ENCODE results near the gene PARP6.
A peak's percentile ranks its signal among the peaks of the same experiment; 100 is the strongest.

PARP6 gene

DNA sequence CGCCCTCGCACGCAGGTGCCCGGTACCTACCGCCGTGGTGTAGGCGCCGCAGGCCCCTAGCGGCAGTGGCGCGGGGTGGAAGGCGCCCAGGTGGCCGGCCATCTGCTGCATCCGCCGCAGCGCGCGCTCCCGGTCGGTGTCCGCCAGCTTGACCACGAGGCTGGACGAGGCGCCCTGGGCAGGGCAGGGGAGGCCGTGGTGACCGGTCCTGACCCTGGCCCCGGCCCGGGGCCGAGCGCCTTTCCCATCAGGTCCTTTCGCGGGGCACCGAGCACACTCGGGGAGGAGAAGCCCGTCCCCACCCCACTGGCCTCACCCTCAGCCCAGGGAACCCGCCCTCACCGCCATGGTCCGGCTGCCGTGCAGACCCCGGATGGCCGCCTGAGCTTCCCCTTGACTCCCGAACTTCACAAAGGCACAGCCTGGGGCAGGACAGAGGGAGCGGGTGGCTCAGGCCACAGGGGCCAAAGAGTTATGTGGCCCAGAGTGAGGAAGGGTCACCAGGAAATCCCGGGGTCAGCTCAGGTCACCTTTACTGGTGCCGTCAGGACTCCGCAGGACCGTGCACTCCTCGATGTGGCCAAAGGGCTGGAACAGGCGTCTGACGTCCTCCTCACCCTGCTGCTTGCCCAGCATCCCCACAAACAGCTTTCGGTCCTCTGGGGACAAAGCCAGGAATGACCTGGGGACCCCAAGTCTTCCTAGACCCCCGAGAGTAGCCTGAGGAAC, 17.4 kb upstream of the PARP6 start:
- Histone ChIP-seq H3F3A (ENCODE audit: insufficient read depth) (no peaks in the 10 kb centered on the region), H2AFZ (ENCODE audit: low read depth, low read length, severe bottlenecking) (no peak overlapping the region), H4K20me1 (ENCODE audit: low read depth, low read length) (no peaks in the 10 kb centered on the region), H3K36me3 (ENCODE audit: low read length) (no peaks in the 10 kb centered on the region), H3K9ac (ENCODE audit: low read length) (no peak overlapping the region), H3K9me3 (ENCODE audit: insufficient read depth, low read length) (no peaks in the 10 kb centered on the region), H3K79me2 (ENCODE audit: insufficient read depth, low read length) (no peaks in the 10 kb centered on the region), H3K4me3 (ENCODE audit: insufficient read depth, low read length, poor library complexity, severe bottlenecking) (no peak overlapping the region), H3K9me2 (replicated peaks; ENCODE audit: insufficient read depth, low read length) (no peaks in the 10 kb centered on the region), H3K4me2 (ENCODE audit: low read depth, low read length, poor library complexity, severe bottlenecking) (no peak overlapping the region), H3K27me3 (ENCODE audit: low read length) (no peaks in the 10 kb centered on the region), H3K27ac (ENCODE audit: low read depth, low read length) (no peak overlapping the region)
- TF ChIP-seq, protein P1, sequence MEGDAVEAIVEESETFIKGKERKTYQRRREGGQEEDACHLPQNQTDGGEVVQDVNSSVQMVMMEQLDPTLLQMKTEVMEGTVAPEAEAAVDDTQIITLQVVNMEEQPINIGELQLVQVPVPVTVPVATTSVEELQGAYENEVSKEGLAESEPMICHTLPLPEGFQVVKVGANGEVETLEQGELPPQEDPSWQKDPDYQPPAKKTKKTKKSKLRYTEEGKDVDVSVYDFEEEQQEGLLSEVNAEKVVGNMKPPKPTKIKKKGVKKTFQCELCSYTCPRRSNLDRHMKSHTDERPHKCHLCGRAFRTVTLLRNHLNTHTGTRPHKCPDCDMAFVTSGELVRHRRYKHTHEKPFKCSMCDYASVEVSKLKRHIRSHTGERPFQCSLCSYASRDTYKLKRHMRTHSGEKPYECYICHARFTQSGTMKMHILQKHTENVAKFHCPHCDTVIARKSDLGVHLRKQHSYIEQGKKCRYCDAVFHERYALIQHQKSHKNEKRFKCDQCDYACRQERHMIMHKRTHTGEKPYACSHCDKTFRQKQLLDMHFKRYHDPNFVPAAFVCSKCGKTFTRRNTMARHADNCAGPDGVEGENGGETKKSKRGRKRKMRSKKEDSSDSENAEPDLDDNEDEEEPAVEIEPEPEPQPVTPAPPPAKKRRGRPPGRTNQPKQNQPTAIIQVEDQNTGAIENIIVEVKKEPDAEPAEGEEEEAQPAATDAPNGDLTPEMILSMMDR (IDR thresholded peaks at IDR 0.05; ENCODE audit: insufficient read depth, low read length, poor library complexity, severe bottlenecking), result no peak
- no peak for TF ChIP-seq EZH2phosphoT487 (conservative IDR thresholded peaks at IDR 0.05; ENCODE audit: low read length)

DNA sequence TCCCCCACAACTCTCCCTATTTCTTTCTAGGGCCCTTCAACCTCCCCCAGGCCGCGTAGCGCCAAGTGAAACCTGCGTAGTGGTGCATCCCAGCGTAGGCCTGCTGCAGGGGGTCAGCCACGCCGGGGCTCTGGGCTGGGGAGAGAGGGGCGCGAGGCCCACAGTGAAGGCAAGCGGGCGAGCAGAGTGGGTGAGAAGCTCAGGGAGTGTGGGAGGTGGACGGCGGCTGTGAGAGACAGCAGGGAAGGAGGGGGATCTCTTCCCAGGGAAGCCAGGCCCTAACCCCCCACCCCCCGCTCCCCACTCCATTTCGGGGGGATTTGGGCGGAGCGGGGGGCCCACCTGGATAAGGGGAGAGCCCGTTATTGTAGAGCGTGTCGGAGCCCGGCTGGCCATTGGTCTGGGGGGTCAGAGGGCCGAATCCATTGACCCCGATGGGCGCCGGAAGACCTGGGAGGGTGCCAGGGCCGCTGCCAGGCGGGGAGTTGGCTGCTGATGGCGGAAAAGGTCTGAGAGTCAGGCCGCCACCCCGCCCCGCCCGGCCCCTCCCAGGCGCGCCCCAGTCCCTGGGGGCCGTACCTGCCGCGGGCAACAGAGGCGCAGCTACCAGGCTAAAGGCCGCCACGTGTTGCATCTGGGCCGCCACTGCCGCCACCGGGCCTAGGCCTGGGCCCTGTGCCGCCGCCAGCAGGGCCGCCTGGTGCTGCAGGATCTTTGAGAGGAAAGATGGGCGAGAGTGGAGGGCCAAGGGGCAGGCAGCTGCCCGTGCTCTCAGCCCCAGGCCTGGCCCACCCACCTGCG, 16.6 kb upstream of the PARP6 start:
- Histone ChIP-seq H3K9me3 (ENCODE audit: insufficient read depth, low read length) (no peaks in the 10 kb centered on the region), H4K20me1 (ENCODE audit: low read depth, low read length) (no peaks in the 10 kb centered on the region), H3K36me3 (ENCODE audit: low read length) (no peaks in the 10 kb centered on the region), H3K4me2 (ENCODE audit: low read depth, low read length, poor library complexity, severe bottlenecking) (no peak overlapping the region), H3K27ac (ENCODE audit: low read depth, low read length) (no peak overlapping the region), H3K4me3 (ENCODE audit: insufficient read depth, low read length, poor library complexity, severe bottlenecking) (no peak overlapping the region), H3K79me2 (ENCODE audit: insufficient read depth, low read length) (no peaks in the 10 kb centered on the region), H3K9ac (ENCODE audit: low read length) (no peak overlapping the region), H3K9me2 (replicated peaks; ENCODE audit: insufficient read depth, low read length) (no peaks in the 10 kb centered on the region), H3K27me3 (ENCODE audit: low read length) (no peaks in the 10 kb centered on the region), H2AFZ (ENCODE audit: low read depth, low read length, severe bottlenecking) (no peak overlapping the region), H3F3A (ENCODE audit: insufficient read depth) (no peaks in the 10 kb centered on the region)
- TF ChIP-seq, protein P1 (IDR thresholded peaks at IDR 0.05; ENCODE audit: insufficient read depth, low read length, poor library complexity, severe bottlenecking), result no peak

DNA sequence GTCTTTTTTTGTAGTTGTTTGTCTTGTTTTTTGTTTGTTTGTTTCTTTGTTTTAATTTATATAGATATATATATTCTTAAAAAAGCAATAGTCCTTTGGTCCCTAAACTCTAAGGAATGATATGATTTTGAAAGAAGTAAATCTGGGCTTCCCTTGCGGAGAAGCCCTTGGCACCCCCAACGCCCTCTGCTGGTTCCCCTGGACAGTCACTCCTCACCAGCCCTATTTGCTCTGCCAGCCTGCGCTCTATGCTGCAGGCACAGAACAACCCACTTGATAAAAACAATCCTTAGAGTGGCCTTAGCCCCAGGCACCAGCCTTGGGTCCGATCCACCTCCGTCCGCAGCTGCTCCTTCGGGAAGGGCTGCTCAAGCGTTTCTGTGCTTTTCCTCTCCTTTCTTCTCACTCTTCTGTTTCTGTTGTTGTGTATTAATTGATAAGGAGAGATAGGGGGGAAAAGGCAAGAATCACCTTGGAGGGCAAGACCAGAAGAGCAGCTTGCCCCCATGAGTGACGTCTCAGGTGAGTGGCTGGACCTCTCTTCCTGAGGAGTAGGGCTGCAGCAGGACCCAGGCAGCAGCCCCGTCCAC, 13.7 kb upstream of the PARP6 start:
- Histone ChIP-seq H2AFZ (ENCODE audit: low read depth, low read length, severe bottlenecking) (no peak overlapping the region), H3F3A (ENCODE audit: insufficient read depth) (no peaks in the 10 kb centered on the region)

More for the DNA sequence above, 13.7 kb upstream of the PARP6 start:
- Histone ChIP-seq H3K9ac (ENCODE audit: low read length) (no peak overlapping the region), H3K4me2 (ENCODE audit: low read depth, low read length, poor library complexity, severe bottlenecking) (no peak overlapping the region), H4K20me1 (ENCODE audit: low read depth, low read length) (no peaks in the 10 kb centered on the region), H3K9me2 (replicated peaks; ENCODE audit: insufficient read depth, low read length) (no peaks in the 10 kb centered on the region), H3K27me3 (ENCODE audit: low read length) (no peaks in the 10 kb centered on the region), H3K36me3 (ENCODE audit: low read length) (no peaks in the 10 kb centered on the region), H3K4me3 (ENCODE audit: insufficient read depth, low read length, poor library complexity, severe bottlenecking) (no peak overlapping the region), H3K79me2 (ENCODE audit: insufficient read depth, low read length) (no peaks in the 10 kb centered on the region), H3K27ac (ENCODE audit: low read depth, low read length) (no peak overlapping the region), H3K9me3 (ENCODE audit: insufficient read depth, low read length) (no peaks in the 10 kb centered on the region)
- TF ChIP-seq, protein P1 (IDR thresholded peaks at IDR 0.05; ENCODE audit: insufficient read depth, low read length, poor library complexity, severe bottlenecking), result peak; percentile 76
- TF ChIP-seq EZH2phosphoT487 (conservative IDR thresholded peaks at IDR 0.05; ENCODE audit: low read length), result no peak
